Measurements from ENCODE around the gene SNAI3.

SNAI3 gene

DNA sequence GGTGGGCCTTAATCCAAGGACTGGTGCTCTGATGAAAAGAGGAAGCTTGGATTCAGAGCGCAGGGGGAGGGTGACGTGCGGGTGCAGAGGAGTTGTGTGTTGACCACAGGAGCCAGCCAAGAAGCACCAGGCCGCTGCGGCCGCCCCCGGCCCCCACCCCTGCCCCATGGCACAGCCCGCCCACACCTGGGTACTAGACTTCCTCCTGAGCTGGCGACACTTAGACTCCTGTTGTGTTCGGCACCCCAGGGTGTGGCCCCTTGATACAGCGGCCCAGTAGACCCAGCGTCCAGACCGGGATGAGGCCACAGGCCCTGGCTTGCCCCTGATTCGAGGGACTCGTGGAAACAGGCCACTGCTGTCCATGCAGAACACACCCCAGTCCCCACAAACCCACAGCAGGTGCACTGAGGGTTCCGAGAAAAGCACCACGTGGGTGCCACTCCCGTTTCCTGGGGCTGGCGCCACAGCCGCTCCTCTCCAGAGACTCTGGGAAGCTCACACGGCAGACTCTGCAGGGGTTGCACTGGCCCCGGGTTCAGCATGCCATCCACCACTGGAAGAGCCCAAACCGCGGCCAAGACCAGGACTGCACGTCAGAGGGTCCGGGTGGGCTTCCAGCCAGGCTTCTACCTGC is 5.7 kb upstream of the SNAI3 start:
- no peak for DNase-seq (ENCODE audit: low read depth in 1 of 2, low spot score in 1 of 2)

DNA sequence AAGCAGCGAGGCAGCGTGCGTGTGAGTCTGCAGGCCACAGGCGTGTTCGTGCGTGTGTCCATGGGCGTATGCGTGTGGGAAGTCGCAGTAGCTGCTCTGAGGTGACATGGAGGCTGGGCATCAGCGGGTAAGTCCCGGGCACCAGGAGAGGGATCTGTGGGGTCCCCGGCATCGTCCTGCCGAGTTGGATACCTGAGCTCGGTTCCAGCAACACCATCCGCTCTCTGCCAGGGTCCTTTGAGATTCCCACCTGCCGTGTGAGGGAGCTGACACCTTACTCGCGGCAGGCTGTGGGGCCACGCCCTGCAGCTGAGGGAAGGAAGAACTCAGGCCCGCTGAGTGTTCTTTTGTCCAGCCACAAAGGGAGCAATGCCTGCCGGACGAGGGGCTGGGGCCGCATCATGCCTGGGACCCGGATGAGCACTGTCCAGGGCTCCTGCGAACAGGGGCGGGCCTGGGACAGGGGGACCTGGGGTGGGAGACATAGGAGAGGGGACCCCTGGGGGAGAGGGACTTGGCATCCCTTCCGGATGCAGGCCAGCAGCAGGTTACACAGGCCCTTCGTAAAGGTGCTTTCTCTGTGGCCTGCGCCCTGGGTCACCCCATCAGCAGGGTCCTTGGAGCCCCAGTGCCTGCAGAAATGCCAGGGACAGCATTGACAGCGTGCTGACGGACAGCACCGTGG is 5.0 kb upstream of the SNAI3 start:
- DNase-seq (ENCODE audit: low read depth in 1 of 2, low spot score in 1 of 2): no peak

DNA sequence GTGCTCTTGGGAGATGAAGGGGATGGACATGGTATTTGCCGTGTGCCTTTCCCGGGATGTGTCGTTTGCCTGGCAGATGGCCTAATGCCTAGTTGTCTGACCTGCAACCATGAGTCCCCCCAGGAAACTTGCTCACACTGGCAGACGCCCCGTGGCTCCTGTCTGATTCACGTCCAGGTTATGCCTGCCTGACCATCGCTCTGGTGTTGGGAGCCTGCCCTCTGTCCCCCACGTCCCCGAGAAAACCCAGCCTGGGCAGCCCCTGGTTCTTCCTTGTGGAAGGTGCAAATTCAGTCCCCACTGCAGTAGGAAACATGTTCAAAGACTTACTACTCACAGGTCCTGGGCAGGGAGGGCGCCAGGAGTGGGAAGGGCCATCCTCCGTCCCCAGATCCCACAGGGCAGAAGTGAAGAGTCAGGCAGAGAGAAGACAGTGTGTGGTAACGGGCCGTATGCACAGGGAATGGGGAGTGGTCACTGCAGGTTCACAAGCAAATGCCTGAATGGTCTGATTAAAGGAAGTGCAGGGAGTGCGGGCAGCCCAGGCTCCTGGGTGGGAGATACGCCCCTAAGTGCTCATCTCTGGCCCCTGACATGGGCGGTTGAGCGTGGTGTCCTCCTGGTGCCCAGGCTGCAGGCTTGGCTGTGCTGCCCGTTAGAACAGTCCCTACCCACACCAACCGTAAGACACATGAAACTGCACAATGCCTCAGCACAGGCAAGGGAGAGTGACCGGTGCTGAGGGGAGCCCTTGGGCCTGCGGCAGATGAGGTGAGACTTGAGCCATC is 4.2 kb upstream of the SNAI3 start:
- no peak for DNase-seq (ENCODE audit: low read depth in 1 of 2, low spot score in 1 of 2)

DNA sequence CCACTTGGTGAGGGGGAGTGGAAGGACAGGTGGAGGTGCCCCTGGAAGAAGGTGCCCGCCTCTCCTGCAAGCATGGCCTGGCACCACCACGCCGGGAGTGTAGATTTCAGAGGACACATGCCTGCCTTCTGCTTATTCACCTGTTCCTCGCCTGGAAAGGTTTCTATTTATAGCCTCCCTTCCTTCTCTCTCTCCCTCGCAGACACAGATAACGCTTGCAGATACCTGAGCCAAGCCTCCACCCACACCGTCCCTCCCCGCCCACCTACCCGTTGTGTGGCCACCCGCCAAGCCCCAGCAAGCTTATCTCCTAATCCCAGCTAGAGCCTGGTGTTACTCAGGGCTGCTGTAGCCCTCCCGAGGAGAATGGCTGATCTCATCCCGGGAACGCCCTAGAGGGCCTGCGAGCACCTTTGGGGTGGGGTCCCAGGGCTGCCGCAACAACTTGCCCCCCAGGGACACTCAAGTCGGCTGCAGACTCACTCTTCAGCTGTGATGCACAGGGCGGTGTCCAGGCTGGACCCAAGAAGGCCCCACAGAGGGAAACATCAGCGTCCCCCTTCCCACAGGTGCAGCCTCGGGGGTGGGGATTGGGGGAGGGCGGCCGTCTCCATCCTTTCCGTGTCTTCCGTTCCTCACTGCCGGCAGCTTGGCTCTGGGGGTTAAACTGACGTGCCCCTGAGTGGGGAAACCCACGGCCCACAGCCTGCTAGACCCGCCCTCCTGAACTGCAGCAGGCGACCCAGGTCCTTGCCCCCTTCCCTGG is 1.9 kb upstream of the SNAI3 start:
- DNase-seq (ENCODE audit: low read depth in 1 of 2, low spot score in 1 of 2): no peak

DNA sequence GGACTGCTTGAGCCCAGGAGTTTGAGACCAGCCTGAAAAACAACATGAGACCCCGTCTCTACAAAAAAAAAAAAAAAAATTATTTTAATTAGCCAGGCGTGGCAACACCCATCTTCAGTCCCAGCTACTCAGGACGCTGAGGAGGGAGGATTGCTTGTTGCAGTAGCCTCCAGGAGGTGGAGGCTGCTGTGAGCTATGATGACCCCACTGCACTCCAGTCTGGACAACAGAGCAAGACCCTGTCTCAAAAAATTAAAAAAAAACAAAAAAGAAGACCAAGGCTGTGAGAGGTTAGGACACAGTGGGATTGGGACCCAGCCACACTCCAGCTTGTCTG is 1.3 kb upstream of the SNAI3 start:
- no peak for DNase-seq (ENCODE audit: low read depth in 1 of 2, low spot score in 1 of 2)

DNA sequence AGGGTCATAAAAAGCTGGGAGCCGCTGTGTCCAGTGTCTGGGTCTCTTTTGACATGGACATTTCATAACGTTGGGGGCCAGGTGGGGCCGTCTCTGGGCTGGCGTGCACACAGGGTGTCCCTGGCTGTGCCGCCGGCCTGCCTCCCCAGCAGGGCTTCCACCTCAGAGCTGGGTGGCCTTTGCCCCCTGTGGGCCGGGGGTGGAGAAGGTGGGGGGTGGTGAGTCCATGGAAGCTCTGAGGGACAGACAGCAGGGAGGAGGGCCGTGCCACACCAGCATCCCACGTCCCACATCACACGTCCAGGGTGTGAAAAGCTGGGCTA is 908 bp upstream of the SNAI3 start:
- DNase-seq (ENCODE audit: low read depth in 1 of 2, low spot score in 1 of 2): no peak

DNA sequence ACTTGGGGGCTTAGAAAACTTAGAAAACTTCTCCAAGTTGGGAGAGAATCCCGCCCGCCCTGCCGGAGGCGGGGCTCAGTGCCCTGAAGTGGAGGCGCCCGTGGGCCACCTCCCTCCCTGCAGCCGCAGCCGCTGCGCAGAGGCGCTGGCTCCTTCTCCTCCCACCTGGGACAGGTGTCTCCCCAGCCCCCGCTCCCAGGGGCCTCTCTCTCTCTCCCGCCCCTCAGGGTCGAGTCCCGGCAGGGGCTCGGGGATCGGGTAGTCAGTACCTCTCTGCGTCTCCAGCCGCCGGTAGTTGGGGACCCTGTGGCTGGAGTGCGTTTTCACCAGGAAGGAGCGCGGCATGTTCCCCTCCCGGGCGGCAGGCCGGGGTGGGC is 257 bp downstream of the SNAI3 start:
- no peak for DNase-seq (ENCODE audit: low read depth in 1 of 2, low spot score in 1 of 2)

DNA sequence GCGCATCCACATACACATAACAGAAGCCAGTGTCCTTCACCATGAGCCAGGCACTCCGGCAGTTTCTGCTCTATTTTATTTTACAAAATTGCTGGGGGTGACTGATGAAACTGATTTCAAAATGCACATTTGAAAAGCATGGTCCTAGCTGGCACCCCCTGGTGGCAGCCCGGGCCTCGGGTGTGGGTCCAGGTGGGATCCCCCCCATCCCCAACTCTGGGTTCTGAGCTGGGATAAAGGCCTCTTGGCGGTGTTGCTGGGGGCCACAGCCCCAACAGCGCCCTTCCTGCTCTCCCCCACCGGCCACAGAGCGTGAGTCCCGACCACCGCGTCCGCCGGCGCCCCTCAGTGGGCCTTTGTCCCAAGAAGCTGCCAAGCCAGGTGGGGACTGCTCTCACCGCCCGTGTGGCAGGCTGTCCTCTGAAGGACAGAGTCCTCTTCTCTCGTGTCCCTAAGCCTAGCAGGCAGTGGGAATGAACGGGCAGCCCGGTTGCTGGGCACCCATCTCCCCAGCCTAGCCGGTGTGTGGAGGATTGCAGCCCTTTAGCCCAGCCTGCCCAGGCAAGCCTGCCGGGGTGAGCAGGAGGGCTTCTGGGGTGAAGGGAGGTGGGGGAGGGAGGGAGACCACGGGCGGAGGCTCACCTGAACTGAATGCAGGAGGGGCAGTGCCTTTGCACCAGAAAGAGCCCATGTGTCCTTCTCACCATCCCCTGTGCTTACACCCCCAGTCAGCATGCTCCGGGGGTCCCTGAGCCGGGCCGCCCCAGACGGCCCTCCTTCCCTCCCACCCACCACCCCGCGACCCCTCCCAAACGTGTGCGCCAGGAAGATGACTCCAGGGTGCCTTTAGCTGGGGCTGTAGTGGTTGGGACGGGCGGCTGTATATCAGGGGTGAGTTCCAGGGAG is 898 bp downstream of the SNAI3 start:
- DNase-seq (ENCODE audit: low read depth in 1 of 2, low spot score in 1 of 2): no peak

DNA sequence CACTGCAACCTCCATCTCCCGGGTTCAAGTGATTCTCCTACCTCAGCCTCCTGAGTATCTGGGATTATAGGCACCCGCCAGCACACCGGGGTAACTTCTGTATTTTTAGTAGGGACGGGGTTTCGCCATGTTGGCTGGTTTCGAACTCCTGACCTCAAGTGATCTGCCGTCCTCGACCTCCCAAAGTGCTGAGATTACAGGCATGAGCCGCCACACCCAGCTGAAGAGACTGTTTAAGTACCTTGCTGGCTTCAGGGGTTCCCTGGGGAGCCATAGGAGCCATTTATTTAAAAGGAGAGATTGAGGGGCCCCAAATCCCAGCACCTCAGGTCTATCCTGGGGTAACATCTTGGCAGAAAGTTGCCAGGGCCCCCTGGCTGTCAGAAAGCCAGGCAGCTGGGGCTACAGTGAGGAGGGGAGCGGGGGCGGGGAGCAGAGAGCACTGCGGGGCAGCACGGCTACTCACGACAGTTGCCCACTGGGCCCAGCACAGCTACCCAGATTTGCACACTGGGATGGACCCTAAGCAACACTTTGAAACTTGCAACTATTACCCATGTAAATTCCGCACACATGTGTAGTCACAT is 1.6 kb downstream of the SNAI3 start:
- DNase-seq (ENCODE audit: low read depth in 1 of 2, low spot score in 1 of 2): no peak

DNA sequence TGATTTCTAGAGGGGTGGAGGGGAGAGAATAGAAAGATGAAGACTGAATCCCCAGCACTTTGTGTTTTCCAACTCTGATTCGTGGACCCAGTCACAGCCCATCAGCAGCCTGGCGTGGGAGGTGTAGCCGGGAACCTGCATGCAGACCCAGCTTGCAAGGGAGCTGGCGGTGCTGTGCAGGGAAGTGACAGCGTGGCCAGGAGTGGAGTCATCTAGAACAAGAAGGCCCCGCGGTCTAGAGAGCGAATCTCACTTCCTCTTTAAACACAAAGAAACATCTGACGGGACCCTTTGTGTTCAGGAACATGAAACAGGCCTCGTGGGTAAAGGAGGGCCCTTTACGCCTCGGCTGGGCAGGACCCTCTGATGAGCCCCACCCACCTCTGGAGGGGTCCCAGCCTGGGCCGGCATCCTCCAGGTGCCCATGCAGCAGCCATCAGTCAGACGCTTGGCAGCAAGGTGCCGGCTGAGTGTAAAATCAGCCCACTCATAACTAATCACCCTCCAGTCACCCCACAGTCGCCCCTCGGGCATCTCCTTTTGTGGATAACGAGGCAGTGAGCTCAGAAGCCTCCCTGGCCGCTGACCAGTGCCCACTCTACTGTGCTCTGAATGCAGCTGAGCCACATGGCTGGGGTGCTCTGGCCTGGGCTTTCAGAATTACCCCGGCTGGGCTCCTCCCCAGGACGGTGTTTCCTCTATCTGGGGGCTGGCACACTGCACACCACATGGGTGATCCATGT is 4.4 kb downstream of the SNAI3 start:
- DNase-seq (ENCODE audit: low read depth in 1 of 2, low spot score in 1 of 2): peak in 1 of 2 donors; percentile 68

DNA sequence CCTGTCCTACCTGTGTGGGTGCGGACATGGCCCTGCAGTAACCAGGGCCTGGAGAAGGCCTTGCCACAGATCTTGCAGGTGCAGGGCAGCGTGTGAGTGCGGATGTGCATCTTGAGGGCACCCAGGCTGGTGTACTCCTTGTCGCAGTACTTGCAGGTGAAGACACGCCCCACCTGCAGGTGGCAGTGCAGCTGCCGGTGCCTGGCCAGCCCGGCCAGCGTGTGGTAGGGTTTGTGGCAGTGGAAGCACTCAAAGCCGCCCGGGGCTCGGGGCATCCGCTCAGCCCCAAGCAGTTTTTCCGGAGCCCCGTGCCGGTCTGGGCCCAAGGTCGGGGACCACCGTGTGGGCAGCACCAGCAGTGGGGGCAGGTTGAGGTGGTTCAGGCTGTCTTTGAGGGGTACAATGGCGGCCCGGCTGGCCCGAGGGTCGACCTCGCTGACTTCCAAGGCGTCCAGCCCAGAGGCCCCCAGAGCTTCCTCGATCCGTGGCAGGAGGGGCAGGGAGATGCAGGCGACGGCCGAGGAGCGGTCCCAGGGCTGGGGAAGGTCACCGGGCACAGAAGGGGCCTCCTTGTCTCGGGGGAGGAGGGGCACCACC is 5.1 kb downstream of the SNAI3 start:
- DNase-seq (ENCODE audit: low read depth in 1 of 2, low spot score in 1 of 2): no peak

DNA sequence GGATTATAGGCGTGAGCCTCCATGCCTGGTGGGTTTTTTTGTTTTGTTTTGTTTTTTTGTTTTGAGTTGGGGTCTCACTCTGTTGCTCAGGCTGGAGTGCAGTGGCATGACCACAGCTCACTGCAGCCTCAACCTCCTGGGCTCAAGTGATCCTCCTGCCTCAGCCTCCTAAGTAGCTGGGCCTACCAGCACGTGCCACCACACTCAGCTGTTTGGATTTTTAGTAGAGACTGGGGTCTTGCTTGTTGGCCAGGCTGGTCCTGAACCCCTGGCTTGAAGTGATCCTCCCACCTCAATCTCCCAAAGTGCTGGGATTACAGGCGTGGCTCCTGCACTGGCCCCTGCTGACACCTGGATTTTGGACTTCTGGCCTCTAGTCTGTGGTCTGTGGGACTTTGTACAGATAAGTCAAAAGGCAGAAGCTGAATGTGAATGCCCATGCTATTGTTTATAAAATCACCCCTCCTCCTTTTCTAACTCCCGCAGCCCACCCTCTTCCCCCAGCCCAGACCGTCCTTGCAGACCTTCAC is 5.7 kb downstream of the SNAI3 start:
- DNase-seq (ENCODE audit: low read depth in 1 of 2, low spot score in 1 of 2): no peak

DNA sequence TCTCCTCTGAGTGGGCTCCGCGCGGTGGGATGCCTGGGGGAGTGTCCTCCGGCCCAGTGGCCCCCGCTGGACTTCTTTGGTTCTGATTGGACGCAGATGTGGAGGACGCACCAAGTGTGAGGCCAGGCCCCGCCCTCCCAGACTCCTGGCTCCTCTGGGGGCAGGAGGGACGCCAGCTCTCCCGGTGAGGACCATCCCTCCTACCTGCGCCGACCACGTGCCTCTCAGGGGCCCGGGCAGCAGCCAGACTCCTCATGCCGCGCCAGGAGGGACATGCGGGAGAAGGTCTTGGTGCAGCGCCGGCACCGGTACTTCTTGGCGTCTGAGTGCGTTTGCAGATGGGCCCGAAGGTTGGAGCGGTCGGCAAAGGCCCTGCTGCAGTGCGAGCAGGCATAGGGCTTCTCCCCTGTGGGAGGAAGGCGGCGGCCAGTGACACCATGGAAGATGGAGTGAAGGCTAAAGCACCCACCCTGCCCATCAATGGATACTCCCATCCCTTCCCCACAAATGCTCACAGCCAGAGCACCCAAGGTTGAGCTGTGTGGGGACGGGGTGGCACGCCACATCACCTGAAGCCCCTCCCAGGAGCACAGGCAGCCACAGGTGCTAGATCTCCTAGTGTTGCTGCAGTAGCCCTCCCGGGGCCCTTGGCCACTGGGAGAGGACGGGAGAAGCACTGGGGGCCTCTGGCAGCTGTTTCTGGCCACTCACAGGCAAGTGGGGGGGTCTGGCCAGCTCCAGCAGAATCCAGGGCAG is 7.9 kb downstream of the SNAI3 start:
- DNase-seq (ENCODE audit: low read depth in 1 of 2, low spot score in 1 of 2): no peak

DNA sequence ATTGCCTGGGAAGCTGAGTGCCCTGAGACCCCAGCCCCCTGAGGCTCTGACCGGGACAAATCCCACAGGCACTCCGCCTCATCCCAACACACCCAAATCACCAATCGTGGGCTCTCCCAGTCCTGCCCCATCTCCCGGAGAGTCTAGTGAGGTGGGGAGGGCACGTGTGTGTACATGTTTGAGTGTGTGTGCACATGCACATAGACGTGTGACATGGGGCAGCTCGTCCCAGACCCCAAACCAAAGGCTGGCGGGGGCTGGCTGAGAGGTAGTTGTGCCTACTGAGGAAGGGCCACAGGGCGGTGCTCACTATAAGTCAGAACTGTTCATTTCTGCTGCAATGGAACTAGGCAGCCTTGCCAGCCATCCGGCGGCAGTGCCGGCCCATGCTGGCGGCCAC is 8.6 kb downstream of the SNAI3 start:
- DNase-seq (ENCODE audit: low read depth in 1 of 2, low spot score in 1 of 2): no peak

DNA sequence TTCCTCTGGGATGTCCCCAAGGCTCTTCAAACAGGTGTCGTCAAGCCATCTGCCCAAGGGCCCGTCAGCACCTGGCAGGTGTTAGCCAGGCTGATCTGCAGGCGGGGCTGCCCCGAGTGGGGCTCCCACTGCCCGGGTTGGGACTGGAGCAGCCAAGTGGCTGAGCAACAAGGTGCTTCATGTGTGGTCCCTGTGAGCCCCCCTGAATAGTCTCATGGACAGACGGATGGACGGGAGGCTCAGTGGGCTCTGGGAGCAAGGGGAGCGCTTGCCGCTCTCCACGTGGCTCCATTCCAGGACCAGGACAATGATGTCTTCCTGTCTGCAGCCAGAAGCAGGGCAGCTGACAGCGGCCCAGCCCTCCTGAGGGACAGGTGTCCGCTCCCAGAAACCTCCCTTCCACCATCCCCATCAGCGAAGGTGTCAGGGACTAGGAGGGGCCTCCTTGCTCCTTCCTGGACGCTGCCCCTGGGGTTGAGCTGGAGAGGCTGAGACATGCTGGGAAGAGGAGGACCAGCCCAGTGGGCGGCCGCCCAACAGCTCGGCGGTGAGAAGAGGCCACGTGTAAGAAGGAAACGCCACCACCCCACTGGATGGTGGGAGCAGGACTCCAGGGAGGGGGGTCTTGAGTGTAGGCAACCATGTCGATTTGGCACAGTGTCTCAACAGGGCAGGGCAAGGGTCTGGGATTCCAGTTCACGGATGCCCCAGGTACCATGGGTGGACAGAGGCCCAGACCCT is 9.6 kb downstream of the SNAI3 start:
- DNase-seq (ENCODE audit: low read depth in 1 of 2, low spot score in 1 of 2): no peak

DNA sequence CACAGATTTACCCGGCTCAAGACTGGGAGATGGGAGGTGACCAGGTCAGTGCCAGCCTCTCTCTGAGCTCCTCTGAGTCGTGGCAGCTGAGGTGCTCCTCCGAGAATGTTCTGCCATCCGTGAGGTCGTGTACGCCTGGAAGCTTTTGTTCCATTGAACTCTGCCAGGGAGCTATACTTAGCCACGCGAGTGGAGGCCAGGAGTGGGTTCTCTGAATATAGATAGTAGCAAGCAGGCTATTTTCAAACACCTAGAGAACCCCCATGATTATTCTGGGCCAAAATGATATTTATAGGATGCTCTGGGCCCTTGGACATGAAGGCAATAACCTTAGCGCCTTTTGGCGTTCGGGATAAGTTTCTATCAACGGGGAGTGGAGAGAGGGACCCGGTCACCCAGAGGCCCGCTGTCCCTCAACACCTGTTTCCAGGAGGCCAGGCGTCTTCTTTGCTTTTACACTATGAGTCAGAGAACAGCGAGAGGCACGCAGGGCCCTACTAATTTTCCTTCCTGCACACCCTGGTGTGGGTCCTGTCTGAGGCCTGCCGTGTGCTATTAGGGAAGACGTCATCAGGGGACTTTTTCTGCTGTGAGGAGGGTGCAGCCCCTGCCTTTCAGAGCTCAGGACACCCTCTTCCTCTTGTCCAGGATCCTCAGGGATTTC is 12.5 kb downstream of the SNAI3 start:
- no peak for DNase-seq (ENCODE audit: low read depth in 1 of 2, low spot score in 1 of 2)

DNA sequence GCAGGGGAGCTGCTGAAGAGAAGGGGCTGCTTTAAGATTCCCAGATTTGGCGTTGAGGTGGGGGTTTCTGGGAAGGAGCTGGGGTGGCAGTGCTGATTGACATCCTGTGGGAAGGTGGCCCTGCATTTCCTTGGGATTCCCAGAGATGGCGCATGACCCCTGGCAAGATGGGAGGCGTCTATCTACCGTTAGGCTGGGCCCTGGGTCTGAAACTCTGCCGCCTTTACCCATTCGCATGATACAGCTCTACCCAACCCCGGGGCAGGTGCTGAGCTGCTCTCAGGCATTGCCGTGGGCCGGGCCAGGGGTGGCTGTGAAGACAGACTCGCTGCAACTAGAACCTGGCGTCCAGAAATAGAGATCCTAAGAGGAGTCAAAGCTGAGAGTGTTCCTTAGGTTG is 13.5 kb downstream of the SNAI3 start:
- no peak for DNase-seq (ENCODE audit: low read depth in 1 of 2, low spot score in 1 of 2)

Data from activated CD4-positive, alpha-beta T cell treated with anti-CD3 and anti-CD28 coated beads, Interleukin-2, amount 50 U/mL, for 24 hours (primary cell).